ENCODE data around the gene AOPEP. TPM values are rescaled to one million over a fixed set of nuclear protein-coding genes. Genes with fewer than 3 reads are reported as not detected.

AOPEP gene
- polyA plus RNA-seq, 3 donors: 56.6 to 63.4 (median 60.7) TPM

DNA sequence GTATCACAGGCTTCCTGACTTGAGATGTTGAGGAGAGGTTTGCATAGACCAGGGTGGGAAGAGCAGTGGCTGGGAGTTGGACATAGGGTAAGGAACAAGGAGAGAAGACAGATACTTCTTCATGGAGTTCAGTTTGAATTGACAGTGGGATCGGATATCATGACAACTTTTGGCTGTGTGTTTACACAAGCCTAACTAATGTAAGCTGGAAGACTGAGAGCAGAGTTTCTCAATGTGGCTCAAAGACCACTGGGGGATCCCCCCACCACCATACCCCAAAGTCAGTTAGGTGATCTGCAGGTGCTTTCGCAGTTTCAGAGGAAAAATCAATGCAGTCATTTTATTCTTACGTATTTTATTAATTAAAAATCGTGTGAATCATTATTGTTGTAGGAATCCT, 125.9 kb downstream of the AOPEP start:
- DNase-seq (ENCODE audit: extremely low read depth in 1 of 11, low read depth in 9 of 11, low spot score in 4 of 11): no peak

DNA sequence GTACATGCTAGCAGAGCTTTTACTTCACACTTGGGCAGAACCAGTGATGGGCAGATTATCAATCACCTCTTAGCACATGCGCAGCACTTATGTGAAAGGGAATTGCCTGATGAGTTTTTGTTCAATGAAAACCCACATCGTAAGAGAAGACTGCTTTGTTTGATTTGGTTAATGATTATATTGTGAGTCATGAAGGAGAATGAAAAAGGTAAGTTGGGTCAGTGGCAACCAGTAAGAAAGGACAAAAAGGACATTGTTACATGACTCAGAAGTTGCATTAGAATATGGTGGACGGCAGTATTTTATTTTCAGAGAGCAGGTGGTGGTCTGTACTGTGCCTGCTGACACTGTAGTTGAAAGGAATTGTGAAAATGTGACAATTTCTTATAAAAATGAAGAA, 127.4 kb downstream of the AOPEP start:
- DNase-seq (ENCODE audit: extremely low read depth in 1 of 11, low read depth in 9 of 11, low spot score in 4 of 11): no peak

DNA sequence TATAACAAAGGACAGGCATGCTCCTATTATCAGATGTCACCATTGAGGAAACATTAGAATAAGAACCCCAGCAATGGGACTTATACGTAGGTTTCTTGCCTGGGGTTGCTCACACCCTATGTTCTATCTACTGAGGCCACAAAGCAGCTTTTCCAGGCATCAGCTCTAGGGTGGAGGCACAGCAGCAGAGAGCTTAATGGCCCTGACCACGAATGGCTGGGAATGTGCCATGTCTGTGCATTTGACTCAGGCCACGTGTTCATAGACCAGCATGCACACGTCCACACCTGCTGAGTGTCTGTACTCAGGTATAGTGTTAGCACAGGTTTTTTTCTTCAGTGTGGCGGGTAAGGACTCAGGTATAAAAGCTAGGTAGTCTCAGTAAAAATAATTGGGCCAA, 129.4 kb downstream of the AOPEP start:
- no peak for DNase-seq (ENCODE audit: extremely low read depth in 1 of 11, low read depth in 9 of 11, low spot score in 4 of 11)

DNA sequence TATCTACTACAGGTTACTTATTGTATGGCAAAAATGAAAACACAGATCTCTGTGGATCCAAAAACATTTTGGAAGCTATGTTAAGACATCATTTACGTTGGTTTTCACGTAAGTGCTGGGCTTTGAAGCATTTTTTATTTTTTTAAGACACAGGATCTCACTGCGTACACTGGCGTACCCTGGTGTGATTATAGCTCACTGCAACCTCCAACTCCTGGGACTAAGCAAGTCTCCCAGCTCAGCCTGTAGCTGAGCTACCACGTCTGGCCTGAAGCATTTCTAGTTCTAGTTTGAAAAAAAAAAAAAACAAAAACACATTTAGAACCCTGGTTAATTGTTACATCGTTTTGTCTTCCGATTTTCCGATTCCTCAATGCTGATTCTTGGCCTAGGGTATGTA, 131.3 kb downstream of the AOPEP start:
- no peak for DNase-seq (ENCODE audit: extremely low read depth in 1 of 11, low read depth in 9 of 11, low spot score in 4 of 11)

DNA sequence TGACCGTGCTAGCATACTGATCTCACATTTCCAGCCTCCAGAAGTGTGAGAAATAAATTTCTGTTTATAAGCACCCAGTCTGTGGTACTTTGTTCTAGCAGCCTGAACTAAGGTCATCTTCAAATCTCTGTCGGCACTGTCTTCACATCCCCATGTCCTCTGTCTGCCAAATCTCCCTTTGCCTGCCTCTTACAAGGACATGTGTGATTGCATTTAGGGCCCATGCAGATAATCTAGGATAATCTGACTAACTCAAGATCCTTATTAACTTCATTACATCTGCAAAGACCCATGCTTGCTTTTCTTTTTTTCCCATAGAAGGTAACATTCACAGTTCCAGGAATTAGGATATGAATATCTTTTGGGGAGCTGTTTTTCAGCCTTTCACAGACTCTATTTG, 132.7 kb downstream of the AOPEP start:
- DNase-seq (ENCODE audit: extremely low read depth in 1 of 11, low read depth in 9 of 11, low spot score in 4 of 11): no peak

DNA sequence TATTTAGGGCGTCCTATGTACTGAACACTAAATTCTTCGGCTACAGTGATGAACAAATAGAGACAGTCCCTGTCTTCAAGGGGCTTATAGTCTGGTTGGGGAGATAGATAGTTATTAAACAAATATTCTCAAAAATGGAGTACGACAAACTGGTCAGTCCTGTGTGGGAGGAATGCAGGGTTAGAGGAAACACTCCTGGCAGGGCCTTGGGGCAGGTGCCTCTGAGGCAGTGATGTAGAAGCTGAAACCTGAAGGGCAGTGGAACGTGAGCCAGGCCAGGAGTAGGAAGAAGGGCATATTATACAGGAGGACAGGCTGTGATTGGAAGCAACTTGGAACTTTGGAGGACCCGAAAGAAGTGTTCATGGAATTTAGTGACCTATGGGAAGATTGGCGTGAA, 133.4 kb downstream of the AOPEP start:
- no peak for DNase-seq (ENCODE audit: extremely low read depth in 1 of 11, low read depth in 9 of 11, low spot score in 4 of 11)

DNA sequence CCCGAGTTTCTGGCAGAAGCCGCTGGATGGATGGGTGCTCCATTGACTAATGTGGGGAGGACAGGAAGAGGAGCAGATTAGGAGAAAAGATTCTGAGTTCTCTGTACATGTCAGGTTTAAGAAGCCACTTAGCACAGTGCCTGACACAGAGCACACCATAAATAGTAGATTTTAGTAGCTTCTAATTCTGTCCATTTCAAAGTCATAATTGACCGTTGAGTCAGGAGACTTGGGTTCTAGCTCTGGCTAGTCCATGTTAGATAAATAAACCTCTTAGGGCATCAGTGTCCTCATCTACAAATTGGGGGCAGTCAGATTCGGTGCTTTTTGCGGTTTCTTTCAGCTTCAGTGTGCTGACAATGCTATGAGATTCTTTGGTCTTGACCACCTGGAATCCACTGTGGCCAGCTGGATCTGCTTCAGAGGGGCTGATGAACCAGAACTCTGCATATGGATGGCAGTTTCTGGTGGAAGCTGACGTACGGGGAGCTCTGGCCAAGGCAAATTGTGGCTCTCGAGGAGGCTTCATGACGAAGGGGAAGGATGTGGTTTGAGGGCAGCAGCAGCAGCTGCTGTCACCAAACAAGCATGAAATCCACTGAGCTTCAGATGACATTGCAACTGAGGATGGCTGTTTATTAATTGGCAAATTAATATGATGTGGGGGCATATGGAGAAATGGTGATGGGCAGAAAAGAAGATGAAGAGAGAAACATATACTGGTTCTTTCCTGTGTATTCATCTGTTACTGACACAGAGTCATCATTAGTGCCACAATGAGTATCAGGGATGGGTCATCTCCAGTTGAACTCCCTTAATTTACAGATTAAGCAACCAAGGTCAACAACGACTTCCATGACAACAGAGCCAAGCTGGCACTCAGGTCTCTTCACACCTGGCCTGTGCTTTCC, 134.4 kb downstream of the AOPEP start:
- DNase-seq (ENCODE audit: extremely low read depth in 1 of 11, low read depth in 9 of 11, low spot score in 4 of 11): no peak

DNA sequence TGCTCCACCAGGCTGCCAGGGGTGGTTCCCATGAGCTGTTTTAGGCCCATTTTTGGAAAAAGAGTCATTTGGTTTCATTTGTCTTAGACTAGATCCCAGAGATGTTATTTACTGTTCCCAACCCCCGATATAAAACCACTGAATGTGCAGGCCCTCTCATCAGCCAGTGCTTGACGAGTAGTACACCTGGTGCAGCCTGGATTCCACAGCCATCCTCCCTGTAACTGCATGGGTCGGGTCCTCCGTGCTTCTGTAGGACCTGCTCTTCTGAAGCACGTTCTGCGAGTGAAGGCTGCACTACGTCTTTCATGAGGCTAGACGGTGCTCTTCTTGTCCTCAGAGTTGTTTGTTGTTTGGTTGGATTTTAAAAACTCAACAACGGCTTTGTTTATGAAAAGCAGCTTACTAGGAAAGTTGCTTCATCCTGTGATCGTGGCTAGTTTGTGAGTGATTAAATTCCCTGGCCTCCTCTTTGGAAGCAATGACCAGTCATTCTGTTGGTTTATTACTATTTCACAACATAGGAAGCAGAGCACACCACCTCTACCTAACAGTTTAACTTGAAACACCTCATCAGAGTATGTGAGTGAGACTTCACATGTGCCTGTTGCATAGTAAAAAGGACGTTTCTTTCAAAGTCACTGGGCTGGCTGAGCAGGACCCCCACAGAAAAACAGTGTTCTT, 135.2 kb downstream of the AOPEP start:
- DNase-seq (ENCODE audit: extremely low read depth in 1 of 11, low read depth in 9 of 11, low spot score in 4 of 11): no peak

DNA sequence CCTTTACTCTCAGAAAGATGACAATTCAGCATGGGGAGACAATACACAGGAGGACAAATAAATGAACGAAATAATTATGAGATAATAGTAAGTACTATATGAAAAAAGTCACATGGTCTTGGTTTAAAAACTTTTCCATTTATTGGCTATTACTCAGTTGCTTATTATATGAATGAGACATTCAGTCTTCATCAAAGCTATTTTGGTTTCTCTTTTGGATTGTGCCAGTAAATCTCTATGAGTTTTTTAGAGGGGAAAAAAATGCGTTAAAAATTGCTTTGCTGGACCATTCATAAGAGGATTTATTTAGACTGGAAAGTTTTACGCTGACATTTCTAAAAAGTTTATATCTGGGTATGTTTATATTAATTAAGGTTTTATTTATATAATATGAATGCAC, 137.7 kb downstream of the AOPEP start:
- no peak for DNase-seq (ENCODE audit: extremely low read depth in 1 of 11, low read depth in 9 of 11, low spot score in 4 of 11)

DNA sequence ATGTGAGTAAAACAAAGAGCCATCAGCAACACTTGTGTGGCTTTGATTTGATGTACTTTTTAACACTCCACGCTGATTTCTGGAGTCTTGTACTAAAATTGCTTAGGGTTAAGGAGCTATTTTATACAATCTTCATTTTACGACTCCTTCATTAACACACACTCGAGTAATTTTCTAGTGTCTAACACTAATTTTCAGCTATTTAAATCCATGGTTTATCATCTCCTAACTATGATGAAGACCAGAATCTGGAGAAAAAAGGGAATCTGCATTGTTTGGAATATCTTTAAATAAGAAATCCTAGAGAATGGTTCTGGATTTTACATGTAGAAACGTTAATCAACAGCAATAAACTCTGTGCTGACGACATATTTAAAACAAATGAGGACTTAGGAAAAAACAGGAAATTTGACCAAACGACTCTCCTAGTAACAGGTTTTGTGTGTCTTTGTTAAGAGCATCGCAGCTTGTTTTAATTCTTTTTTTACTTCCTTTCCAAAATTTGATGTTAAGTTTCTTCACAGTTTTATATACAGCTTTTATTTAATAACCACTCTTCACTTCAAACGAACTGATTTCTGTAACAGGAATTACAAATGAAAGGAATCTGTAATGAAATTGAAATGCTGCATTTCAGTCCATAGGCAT, 138.5 kb downstream of the AOPEP start:
- no peak for DNase-seq (ENCODE audit: extremely low read depth in 1 of 11, low read depth in 9 of 11, low spot score in 4 of 11)

DNA sequence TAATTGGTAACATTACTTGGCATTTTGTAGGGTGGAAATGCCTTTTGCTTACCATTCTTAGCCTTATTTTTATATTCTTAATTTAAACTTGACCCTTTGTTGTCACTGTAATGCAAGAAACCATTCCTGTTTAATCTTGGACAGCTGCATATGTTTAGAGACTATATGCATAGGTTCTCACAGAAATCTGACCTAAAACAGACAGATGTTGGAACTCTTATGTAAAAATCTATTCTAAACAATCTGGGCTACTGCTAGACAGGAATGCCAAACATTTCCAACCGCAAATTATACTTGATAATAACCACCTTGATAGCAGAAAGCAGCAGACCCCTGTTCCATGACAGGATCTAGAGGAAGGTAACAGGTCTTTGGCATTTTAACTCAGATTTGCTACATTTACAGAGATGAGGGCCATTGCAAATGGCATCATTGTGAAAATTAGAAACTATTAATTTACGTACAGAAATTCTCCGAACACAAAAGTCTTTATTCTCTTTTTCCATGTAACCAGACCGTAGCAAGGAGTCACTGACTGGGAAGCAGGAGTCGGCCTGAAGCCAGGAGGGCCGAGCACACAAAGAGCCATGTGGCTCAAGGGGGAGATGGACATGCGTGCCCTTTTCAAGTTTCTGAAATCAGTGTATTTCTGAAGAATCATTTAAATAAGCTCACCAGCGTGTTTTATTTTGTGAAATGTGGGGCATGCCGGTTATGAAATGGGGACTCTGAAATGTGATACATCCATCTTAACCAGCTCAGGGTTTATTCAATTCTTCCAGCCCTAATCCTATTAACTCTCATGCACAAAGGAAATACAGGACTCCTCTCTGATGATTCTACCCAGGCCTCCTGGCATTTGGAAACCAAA, 139.3 kb downstream of the AOPEP start:
- no peak for DNase-seq (ENCODE audit: extremely low read depth in 1 of 11, low read depth in 9 of 11, low spot score in 4 of 11)

DNA sequence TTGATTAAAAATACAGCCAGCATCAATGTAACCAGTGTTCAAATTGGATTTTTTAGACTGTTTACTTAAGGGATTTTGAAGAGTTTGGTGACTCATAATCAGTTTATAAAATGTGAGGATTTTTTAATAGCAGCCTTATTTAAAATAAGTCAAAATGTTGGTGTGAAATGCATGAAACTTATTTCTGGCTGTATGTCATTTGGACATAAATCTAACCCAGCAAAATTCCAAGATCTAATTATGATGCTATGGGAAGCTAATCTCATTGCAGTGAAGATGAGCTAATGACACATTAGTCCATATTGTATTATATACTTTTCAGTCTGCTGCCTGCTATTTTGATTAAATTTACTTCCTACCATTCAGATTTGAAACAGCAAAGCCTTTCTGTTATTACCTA, 140.3 kb downstream of the AOPEP start:
- no peak for DNase-seq (ENCODE audit: extremely low read depth in 1 of 11, low read depth in 9 of 11, low spot score in 4 of 11)

DNA sequence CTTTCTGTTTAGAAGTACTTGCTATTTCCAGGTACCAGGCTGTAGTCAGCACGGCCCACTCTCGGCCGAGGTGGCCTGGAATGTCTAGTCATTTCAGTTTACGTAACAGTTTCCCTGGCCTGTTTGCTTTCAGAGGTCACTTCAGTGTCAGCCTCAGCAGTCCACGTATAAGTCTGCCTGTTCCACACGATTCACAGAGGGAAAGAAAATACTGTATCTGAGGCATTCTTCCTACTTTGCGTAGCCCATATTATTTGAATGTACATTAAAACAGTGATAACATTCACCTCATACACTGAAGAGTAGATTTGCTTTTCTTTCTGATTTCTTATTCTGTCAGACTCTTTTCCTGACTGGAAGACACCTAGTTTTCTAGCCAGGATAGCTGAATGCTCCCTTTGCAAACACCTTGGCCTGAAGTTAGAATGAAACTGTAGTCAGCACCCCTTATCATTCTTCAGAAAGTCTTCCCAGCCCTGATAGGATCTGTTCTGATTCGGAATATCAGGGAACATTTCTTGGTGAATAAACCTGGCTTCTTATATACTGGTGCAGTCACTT, 140.9 kb downstream of the AOPEP start:
- no peak for DNase-seq (ENCODE audit: extremely low read depth in 1 of 11, low read depth in 9 of 11, low spot score in 4 of 11)

DNA sequence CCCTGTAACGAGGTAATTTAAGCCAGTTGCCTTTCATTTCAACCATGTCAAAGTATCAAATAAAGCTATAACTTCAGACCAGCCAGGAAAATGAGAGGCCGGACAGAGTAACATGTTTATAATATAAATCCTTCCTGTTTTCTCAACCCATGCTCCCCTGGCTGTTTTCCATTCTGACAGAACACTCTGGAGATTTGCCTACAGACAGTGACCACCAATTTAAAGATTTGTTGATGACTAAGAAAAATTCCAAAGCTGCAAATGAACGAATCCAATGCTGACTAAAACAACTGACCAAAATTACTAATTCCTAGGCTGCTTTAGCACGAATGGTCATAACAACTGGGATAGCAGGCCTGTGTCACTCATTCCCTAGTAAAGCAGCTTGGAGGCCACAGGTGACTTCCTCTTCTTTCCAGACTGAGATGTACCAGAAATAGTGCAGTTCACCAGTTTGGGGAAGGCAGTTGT, 141.4 kb downstream of the AOPEP start:
- no peak for DNase-seq (ENCODE audit: extremely low read depth in 1 of 11, low read depth in 9 of 11, low spot score in 4 of 11)

DNA sequence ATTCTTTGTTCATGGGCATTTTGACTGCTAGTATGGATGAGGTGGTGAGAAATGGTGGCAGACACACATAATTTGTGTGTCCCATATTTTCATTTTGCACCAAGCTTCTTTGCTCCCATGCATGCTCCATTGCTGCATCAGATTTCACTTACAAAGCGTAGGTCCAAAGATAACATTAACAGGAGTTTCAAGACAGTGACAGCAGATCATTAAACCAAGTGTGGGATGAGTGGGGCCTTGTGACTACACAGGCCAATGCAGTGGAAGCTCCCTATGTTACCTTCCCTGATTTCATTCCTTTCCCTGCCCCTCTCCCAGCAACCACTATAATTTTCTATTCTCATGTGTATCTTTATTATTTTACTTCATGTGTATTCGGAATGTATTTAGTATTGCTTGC, 142.0 kb downstream of the AOPEP start:
- DNase-seq (ENCODE audit: extremely low read depth in 1 of 11, low read depth in 9 of 11, low spot score in 4 of 11): no peak

DNA sequence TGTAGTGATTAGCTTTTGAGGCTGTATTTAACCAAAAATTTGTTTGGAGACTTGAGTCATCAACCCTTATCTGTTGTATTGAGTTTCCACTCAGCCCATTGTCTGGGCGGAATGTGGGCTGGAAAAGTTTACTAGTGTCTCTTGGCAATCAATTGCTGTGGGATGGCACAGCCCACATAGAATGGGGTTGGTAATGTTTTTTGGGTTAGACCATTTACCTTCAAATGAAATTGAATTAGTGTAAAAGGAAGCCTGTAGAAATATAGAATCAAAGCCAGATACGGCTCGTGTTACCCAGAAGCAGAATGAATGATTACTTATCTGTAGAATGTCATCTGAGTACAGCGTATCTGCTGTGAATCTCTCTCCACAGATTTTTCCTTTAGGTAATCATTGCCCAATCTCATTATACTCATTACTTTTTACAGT, 142.9 kb downstream of the AOPEP start:
- no peak for DNase-seq (ENCODE audit: extremely low read depth in 1 of 11, low read depth in 9 of 11, low spot score in 4 of 11)

DNA sequence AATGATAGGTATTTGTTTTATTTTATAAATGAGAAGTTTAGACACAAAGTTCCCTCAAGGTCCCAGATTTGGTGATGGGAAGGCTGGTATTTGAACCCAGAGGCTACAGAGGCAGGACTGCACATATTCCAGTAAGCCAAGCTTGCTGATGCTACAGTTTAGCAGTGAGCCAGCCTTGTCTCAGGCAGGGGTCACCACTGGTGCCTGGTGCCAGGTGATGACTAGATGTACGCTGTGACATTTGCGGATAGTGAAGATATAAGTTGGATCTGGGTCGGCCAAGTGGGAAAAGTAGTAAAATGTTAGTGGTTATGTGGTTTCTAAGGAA, 143.9 kb downstream of the AOPEP start:
- no peak for DNase-seq (ENCODE audit: extremely low read depth in 1 of 11, low read depth in 9 of 11, low spot score in 4 of 11)

DNA sequence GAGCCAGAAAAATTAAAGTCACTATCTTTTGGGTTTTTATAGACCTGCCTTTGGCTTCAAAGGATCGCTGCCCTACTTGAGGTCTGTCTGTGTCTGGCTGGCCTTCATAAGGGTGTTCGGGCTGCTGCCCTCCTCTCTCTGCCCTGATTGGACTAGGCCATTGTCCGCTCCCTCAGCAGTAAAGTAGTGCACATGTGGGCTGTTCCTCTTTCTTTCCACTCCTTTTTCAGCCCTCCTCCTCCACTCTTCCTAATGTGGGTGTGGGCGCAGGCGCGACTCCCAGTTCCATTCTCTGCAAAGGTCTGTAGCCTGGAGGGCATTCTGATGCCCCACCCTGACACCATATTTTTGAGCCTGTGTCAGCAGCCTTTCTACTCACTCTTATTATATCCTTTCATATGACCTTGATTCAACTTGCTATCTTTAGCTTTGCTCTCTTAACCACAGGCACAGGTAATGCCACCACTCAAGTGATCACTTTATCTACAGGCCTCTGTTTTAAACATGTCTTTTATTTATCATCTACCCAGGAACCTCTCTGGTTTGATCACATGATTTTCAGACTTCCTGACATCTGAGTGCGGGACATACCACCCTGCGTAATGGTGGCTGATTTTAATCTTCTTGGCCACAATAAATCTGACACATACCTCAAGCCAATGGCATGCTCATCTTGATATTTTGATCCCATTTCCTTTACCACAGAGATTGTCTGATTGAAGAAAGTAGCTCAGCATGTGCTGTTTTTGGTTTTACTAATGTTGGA, 144.5 kb downstream of the AOPEP start:
- no peak for DNase-seq (ENCODE audit: extremely low read depth in 1 of 11, low read depth in 9 of 11, low spot score in 4 of 11)
